Fibroblast of lung (primary cell): ENCODE results near the gene CCDC87. TPM values are rescaled to one million over a fixed set of nuclear protein-coding genes. Genes with fewer than 3 reads are reported as not detected.
"Not testable (repeated sequence)": the region's sequence is repeated elsewhere in the genome, so short reads cannot be mapped to it uniquely, and the experiment has no call there.

ENCODE experiments used
- DNase-seq, 2 donors: peaks; one replicate each; pipeline versions ENCODE4 v3.0.0 to v3.0.0-alpha.2; 2010; ENCODE audit warnings: low read depth in 2 of 2
- H2AFZ ChIP-seq: 2 replicates; pipeline ENCODE4 v1.5.1; 2012; ENCODE audit warnings: low read length, control low read depth, inconsistent platforms
- H3K27ac ChIP-seq: 2 replicates; pipeline ENCODE4 v1.5.1; 2011; ENCODE audit warnings: low read length, control low read depth; ENCODE audit not compliant: insufficient read depth
- H3K27me3 ChIP-seq: 2 replicates; pipeline ENCODE4 v1.5.1; 2011; ENCODE audit warnings: mild to moderate bottlenecking, low read length; ENCODE audit not compliant: control insufficient read depth, insufficient read depth
- H3K36me3 ChIP-seq: 2 replicates; pipeline ENCODE4 v1.5.1; 2011; ENCODE audit warnings: low read length; ENCODE audit not compliant: control insufficient read depth, insufficient read depth
- H3K4me1 ChIP-seq: 2 replicates; pipeline ENCODE4 v1.5.1; 2011; ENCODE audit warnings: low read length; ENCODE audit not compliant: control insufficient read depth, insufficient read depth; ENCODE audit errors: extremely low read depth
- H3K4me2 ChIP-seq: 2 replicates; pipeline ENCODE4 v1.5.1; 2011; ENCODE audit warnings: low read length, control low read depth; ENCODE audit not compliant: insufficient read depth; ENCODE audit errors: extremely low read depth
- H3K4me3 ChIP-seq, 4 experiments: fragments of 200-600 bp in 1 of 4; sonication (generic) in 1 of 4; replicated peaks in 1 of 4; 2 replicates each; pipeline ENCODE4 v1.5.1; 2011 to 2016; ENCODE audit warnings: low read length in 4 of 4, low read depth in 3 of 4, mild to moderate bottlenecking in 3 of 4, control low read depth in 2 of 4, inconsistent platforms in 1 of 4, mixed read lengths in 1 of 4; ENCODE audit not compliant: insufficient read depth in 1 of 4; ENCODE audit errors: control extremely low read depth in 1 of 4
- H3K79me2 ChIP-seq: 2 replicates; pipeline ENCODE4 v1.5.1; 2012; ENCODE audit warnings: mild to moderate bottlenecking, low read length, inconsistent platforms; ENCODE audit not compliant: control insufficient read depth, insufficient read depth
- H3K9ac ChIP-seq: 2 replicates; pipeline ENCODE4 v1.5.1; 2011; ENCODE audit warnings: mild to moderate bottlenecking, low read length, control low read depth; ENCODE audit not compliant: insufficient read depth
- H3K9me3 ChIP-seq: 2 replicates; pipeline ENCODE4 v1.5.1; 2012; ENCODE audit warnings: low read depth, low read length; ENCODE audit not compliant: control insufficient read depth, insufficient read depth
- H4K20me1 ChIP-seq: 2 replicates; pipeline ENCODE4 v1.5.1; 2011; ENCODE audit warnings: low read length; ENCODE audit not compliant: control insufficient read depth, insufficient read depth; ENCODE audit errors: extremely low read depth
- EZH2 ChIP-seq: IDR thresholded peaks from 2 replicates; pipeline ENCODE4 v1.5.1; 2012; ENCODE audit warnings: low read length, control low read depth, mild to moderate bottlenecking; ENCODE audit errors: missing control alignments
- polyA plus RNA-seq, 2 donors: library from polyadenylated mRNA; depleted of rRNA in 1 of 2; stranded (reverse) in 1 of 2; unstranded in 1 of 2; fragments of >200 nt; gene quantifications; 2 replicates each; pipeline ENCODE4 v1.2.1, GENCODE V29; 2011 to 2012; ENCODE audit warnings: missing spikeins in 1 of 2
- total RNA-seq: library from RNA; depleted of rRNA; stranded (reverse); fragments of >200 nt; gene quantifications from 2 replicates; pipeline ENCODE4 v1.2.1, GENCODE V29; 2014
- TF ChIP-seq, protein P1 (sequence below), 2 donors: IDR thresholded peaks in 1 of 2; conservative IDR thresholded peaks in 1 of 2; 1 replicate in 1 of 2; 2 replicates in 1 of 2; pipeline ENCODE4 v1.5.1; 2011 to 2012; ENCODE audit warnings: low read length in 2 of 2, control low read depth in 1 of 2, inconsistent platforms in 1 of 2, low read depth in 1 of 2, mild to moderate bottlenecking in 1 of 2

The CCDC87 gene
- total and polyA plus RNA-seq, 2 donors (not counting 1 experiment from before 2014, with no cell fraction given), result 0.11 to 0.33 TPM

DNA sequence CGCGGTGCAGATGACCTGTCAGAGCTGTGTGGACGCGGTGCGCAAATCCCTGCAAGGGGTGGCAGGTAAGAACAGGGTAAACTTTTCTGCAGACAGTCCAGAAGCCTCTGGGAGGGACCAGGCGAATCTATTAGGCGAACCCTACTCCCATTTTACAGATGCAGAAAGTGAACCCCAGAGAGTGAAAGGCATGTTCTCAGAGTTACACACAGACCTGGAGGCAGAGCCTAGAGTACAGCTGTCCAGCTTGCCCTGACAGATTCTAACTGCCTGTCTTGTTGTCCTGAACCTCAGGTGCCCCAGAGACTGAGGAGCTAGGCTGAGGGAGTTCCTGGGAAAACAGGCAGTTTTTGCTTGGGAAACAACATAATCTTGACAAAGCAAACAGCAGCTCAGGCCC lies 787 bp upstream of the CCDC87 start:
- TF ChIP-seq, protein P1, sequence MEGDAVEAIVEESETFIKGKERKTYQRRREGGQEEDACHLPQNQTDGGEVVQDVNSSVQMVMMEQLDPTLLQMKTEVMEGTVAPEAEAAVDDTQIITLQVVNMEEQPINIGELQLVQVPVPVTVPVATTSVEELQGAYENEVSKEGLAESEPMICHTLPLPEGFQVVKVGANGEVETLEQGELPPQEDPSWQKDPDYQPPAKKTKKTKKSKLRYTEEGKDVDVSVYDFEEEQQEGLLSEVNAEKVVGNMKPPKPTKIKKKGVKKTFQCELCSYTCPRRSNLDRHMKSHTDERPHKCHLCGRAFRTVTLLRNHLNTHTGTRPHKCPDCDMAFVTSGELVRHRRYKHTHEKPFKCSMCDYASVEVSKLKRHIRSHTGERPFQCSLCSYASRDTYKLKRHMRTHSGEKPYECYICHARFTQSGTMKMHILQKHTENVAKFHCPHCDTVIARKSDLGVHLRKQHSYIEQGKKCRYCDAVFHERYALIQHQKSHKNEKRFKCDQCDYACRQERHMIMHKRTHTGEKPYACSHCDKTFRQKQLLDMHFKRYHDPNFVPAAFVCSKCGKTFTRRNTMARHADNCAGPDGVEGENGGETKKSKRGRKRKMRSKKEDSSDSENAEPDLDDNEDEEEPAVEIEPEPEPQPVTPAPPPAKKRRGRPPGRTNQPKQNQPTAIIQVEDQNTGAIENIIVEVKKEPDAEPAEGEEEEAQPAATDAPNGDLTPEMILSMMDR (conservative IDR thresholded peaks at IDR 0.05 in 1 of 2, IDR thresholded peaks at IDR 0.05 in 1 of 2; ENCODE audit: low read depth in 1 of 2, low read length in 2 of 2), result no peak
- no peak for TF ChIP-seq EZH2
- Histone ChIP-seq H3K36me3 (no peaks in the 10 kb centered on the region), H3K4me1 (no peaks in the 10 kb centered on the region), H3K9me3 (no peaks in the 10 kb centered on the region), H3K4me3 (peak overlapping the region; percentile 76 to 93 (median 88)), H3K9ac (peak overlapping the region; percentile 84), H4K20me1 (no peaks in the 10 kb centered on the region), H3K79me2 (peaks cover 6% of the 10 kb centered on the region), H3K27me3 (no peaks in the 10 kb centered on the region), H2AFZ (peak overlapping the region; percentile 98), H3K4me2 (peak overlapping the region; percentile 97), H3K27ac (peak overlapping the region; percentile 87)
- no peak for DNase-seq

DNA sequence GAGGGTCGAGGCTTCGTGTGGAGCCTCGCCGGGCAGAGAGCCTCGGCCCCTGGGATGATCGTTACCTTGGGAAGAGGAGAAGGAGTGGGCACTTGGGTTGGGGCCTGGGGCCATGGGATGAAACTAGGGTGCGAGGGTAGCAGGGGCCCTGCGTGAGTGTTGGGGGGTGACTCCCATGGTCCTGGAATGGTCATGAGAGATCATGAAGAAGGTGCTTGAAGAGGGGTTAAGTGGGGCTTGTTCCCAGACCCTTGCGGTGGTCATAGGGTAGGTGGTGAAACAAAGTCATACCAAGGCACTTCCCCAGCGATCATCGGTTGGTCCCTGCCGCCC lies 406 bp upstream of the CCDC87 start:
- Histone ChIP-seq H3K36me3 (no peaks in the 10 kb centered on the region), H4K20me1 (no peaks in the 10 kb centered on the region), H3K9ac (peak overlapping the region; percentile 84), H3K9me3 (no peaks in the 10 kb centered on the region), H3K4me3 (peak overlapping the region; percentile 76 to 93 (median 88)), H2AFZ (peak overlapping the region; percentile 98), H3K79me2 (peaks cover 6% of the 10 kb centered on the region), H3K27ac (peak overlapping the region; percentile 87), H3K4me1 (no peaks in the 10 kb centered on the region), H3K27me3 (no peaks in the 10 kb centered on the region), H3K4me2 (peak overlapping the region; percentile 97)
- no peak for TF ChIP-seq EZH2
- DNase-seq, result no peak

DNA sequence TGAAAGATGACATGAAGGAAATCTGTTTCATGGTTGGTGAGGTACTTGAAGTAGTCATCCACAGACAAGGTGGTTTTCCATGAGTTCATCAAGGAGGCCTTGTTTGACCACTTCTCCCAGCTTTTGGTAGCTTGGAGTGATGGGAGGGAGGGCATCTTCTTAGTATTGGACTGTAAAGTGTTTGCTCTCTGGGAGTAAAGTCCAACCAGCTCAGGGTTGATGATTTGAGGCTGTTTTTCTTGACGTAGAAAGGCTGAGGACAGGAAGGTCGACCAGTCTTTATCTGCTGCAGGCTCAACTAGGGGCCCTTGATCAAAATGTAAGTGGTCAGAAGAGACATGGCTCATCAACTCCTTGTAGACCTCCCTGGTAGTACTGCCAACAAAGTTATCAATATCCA lies 1.7 kb downstream of the CCDC87 start:
- no peak overlapping the region for H2AFZ ChIP-seq
- H3K79me2 ChIP-seq, result peaks cover 6% of the 10 kb centered on the region
- DNase-seq, result no peak
- no peak for TF ChIP-seq EZH2
- no peaks in the 10 kb centered on the region for H3K27me3 ChIP-seq
- no peak overlapping the region for H3K27ac ChIP-seq
- no peaks in the 10 kb centered on the region for H3K36me3 ChIP-seq
- no peak overlapping the region for H3K4me2 ChIP-seq
- H3K9ac ChIP-seq, result no peak overlapping the region
- no peaks in the 10 kb centered on the region for H4K20me1 ChIP-seq
- H3K4me1 ChIP-seq, result no peaks in the 10 kb centered on the region
- H3K4me3 ChIP-seq, result no peak overlapping the region
- no peaks in the 10 kb centered on the region for H3K9me3 ChIP-seq

DNA sequence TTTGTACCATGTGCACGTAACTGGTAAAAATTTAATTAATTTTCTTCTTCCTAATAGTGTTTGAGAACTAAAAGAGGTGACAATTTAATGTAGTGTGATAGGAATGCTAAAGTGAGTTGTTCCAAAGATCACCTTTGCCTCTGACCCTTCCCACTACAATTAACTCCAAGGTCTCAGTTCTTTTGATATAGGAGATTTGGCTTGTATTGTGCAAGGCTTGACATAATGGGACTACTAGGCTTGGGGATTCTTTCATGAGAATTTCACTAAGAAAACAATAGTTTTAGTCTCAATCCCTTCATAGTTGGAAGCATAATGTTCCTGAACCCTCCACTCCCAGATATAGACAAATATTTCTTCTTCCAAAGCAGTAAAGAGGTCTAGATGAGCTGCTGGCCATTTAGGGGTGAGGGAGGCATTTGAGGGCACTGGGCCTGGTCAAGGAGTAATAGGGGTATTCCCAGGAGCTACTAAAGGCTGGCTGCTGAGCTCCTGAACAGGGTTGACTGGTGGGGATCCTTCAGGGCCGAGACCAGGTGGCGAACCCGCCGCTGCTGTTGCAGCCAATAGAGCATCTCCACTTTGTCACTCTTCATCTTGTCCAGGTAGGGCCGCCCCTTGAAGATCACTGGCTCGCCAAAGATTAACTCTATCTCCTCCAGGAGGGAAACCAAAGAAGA lies 2.7 kb downstream of the CCDC87 start:
- H3K4me3 ChIP-seq, result no peak overlapping the region
- no peak for DNase-seq
- H3K4me2 ChIP-seq, result no peak overlapping the region

DNA sequence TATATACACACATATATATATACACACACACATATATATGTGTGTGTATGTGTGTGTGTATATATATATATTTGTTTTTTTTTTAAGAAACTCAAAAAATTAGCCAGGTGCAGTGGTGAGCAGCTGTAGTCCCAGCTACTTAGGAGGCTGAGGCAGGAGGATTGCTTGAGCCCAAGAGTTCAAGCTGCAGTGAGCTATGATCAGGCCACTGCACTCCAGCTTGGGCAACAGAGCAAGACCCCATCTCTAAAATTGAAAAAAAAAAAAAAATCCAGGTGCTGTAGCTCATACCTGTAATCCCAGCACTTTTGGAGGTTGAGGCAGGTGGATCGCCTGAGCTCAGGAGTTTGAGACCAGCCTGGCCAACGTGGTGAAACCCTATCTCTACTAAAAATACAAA lies 3.5 kb downstream of the CCDC87 start:
- H3K9me3 ChIP-seq, H3K4me3 ChIP-seq, H3K4me1 ChIP-seq, H3K27me3 ChIP-seq, H3K9ac ChIP-seq, DNase-seq, H3K79me2 ChIP-seq, H3K36me3 ChIP-seq, H4K20me1 ChIP-seq, H2AFZ ChIP-seq, H3K27ac ChIP-seq, H3K4me2 ChIP-seq: not testable (repeated sequence)

More for the DNA sequence above, 2.7 kb downstream of the CCDC87 start:
- H4K20me1 ChIP-seq, result no peaks in the 10 kb centered on the region
- no peaks in the 10 kb centered on the region for H3K4me1 ChIP-seq
- no peaks in the 10 kb centered on the region for H3K27me3 ChIP-seq
- no peak overlapping the region for H3K9ac ChIP-seq
- no peak overlapping the region for H2AFZ ChIP-seq
- TF ChIP-seq EZH2, result no peak
- TF ChIP-seq, protein P1 (conservative IDR thresholded peaks at IDR 0.05 in 1 of 2, IDR thresholded peaks at IDR 0.05 in 1 of 2; ENCODE audit: low read depth in 1 of 2, low read length in 2 of 2), result no peak
- no peak overlapping the region for H3K27ac ChIP-seq
- peaks cover 6% of the 10 kb centered on the region for H3K79me2 ChIP-seq
- no peaks in the 10 kb centered on the region for H3K36me3 ChIP-seq
- no peaks in the 10 kb centered on the region for H3K9me3 ChIP-seq
